GM23338 (cell line): ENCODE results near the gene SLC43A3. TPM values are rescaled to one million over a fixed set of nuclear protein-coding genes. Genes with fewer than 3 reads are reported as not detected.

Source experiments
- ATAC-seq: fragments of 200-7000 bp; cut with Tn5 transposase; 3 replicates; pipeline ENCODE4 v1.9.1; 2020
- DNase-seq: peaks from one replicate; pipeline ENCODE4 v3.0.0-alpha.2; 2015; ENCODE audit warnings: low spot score
- H2AFZ ChIP-seq: fragments of 200-600 bp; sonication (generic); 2 replicates; pipeline ENCODE4 v1.8.0; 2016; ENCODE audit warnings: antibody characterized with exemption, mild to moderate bottlenecking, moderate library complexity
- H3F3A ChIP-seq: fragments of 200-600 bp; sonication (generic); replicated peaks from 2 replicates; pipeline ENCODE4 v1.8.0; 2017; ENCODE audit warnings: antibody characterized with exemption, mixed run types, low read depth
- H3K27ac ChIP-seq: fragments of 200-600 bp; sonication (generic); 2 replicates; pipeline ENCODE4 v1.6.1; 2016; ENCODE audit warnings: low read depth
- H3K27me3 ChIP-seq: fragments of 200-600 bp; sonication (generic); 2 replicates; pipeline ENCODE4 v1.8.0; 2016; ENCODE audit warnings: mild to moderate bottlenecking, mixed run types, moderate library complexity; ENCODE audit not compliant: insufficient read depth
- H3K36me3 ChIP-seq: fragments of 200-600 bp; sonication (generic); 2 replicates; pipeline ENCODE4 v1.8.0; 2016; ENCODE audit warnings: mild to moderate bottlenecking; ENCODE audit not compliant: insufficient read depth
- H3K4me1 ChIP-seq: fragments of 200-600 bp; sonication (generic); 2 replicates; pipeline ENCODE4 v1.8.0; 2016; ENCODE audit warnings: mild to moderate bottlenecking, moderate library complexity; ENCODE audit not compliant: insufficient read depth
- H3K4me2 ChIP-seq: fragments of 200-600 bp; sonication (generic); 2 replicates; pipeline ENCODE4 v1.7.1; 2017; ENCODE audit warnings: mixed run types
- H3K4me3 ChIP-seq: fragments of 200-600 bp; sonication (generic); 2 replicates; pipeline ENCODE4 v1.6.1; 2016; ENCODE audit warnings: mixed run types
- H3K79me2 ChIP-seq: fragments of 200-600 bp; sonication (generic); replicated peaks from 2 replicates; pipeline ENCODE4 v1.8.0; 2017; ENCODE audit warnings: mild to moderate bottlenecking; ENCODE audit not compliant: insufficient read depth
- H3K9me2 ChIP-seq: fragments of 200-600 bp; sonication (generic); 2 replicates; pipeline ENCODE4 v1.8.0; 2017; ENCODE audit not compliant: insufficient read depth
- H4K20me1 ChIP-seq: fragments of 200-600 bp; sonication (generic); replicated peaks from 2 replicates; pipeline ENCODE4 v1.8.0; 2017; ENCODE audit warnings: mild to moderate bottlenecking; ENCODE audit not compliant: insufficient read depth
- H3K27ac Mint-ChIP-seq: 2 replicates; pipeline ENCODE4 v1.8.0; 2020; ENCODE audit warnings: inconsistent platforms, mild to moderate bottlenecking, moderate library complexity, mixed read lengths
- H3K27me3 Mint-ChIP-seq: 3 replicates; pipeline ENCODE4 v1.8.0; 2022; ENCODE audit warnings: low read depth, mild to moderate bottlenecking, moderate library complexity, mixed read lengths, inconsistent platforms; ENCODE audit not compliant: insufficient read depth, poor library complexity
- H3K36me3 Mint-ChIP-seq: 3 replicates; pipeline ENCODE4 v1.8.0; 2021; ENCODE audit warnings: low read depth, mild to moderate bottlenecking, inconsistent platforms, moderate library complexity, mixed read lengths
- H3K4me1 Mint-ChIP-seq: 3 replicates; pipeline ENCODE4 v1.8.0; 2020; ENCODE audit warnings: mild to moderate bottlenecking, inconsistent platforms, mixed read lengths
- H3K4me3 Mint-ChIP-seq: 3 replicates; pipeline ENCODE4 v1.8.0; 2021; ENCODE audit warnings: moderate library complexity, mild to moderate bottlenecking, inconsistent platforms, mixed read lengths
- H3K9me3 Mint-ChIP-seq: 3 replicates; pipeline ENCODE4 v1.8.0; 2020; ENCODE audit warnings: moderate library complexity, mild to moderate bottlenecking, inconsistent platforms, mixed read lengths
- CREB1 ChIP-seq: fragments of 250-450 bp; sonication (Bioruptor Pico); IDR thresholded peaks from 2 replicates; pipeline ENCODE4 v1.5.0; 2020; ENCODE audit warnings: low read depth, mild to moderate bottlenecking, moderate library complexity
- EZH2 ChIP-seq: fragments of 200-600 bp; sonication (generic); IDR thresholded peaks from one replicate; pipeline ENCODE4 v1.8.0; 2017; ENCODE audit warnings: antibody characterized with exemption, mild to moderate bottlenecking, low read depth; ENCODE audit not compliant: unreplicated experiment
- EZH2phosphoT487 ChIP-seq: fragments of 200-600 bp; sonication (generic); IDR thresholded peaks from one replicate; pipeline ENCODE4 v1.8.1; 2018; ENCODE audit warnings: antibody characterized with exemption; ENCODE audit not compliant: unreplicated experiment
- JUNB ChIP-seq: IDR thresholded peaks from one replicate; pipeline ENCODE4 v1.6.1; 2016; ENCODE audit warnings: antibody characterized with exemption; ENCODE audit not compliant: unreplicated experiment
- NANOG ChIP-seq: IDR thresholded peaks from 2 replicates; pipeline ENCODE4 v1.6.1; 2016; ENCODE audit warnings: antibody characterized with exemption, borderline replicate concordance
- POLR2AphosphoS5 ChIP-seq: IDR thresholded peaks from 2 replicates; pipeline ENCODE4 v1.6.1; 2016; ENCODE audit warnings: antibody characterized with exemption, low read depth
- REST ChIP-seq: IDR thresholded peaks from one replicate; pipeline ENCODE4 v1.6.1; 2018; ENCODE audit warnings: antibody characterized with exemption; ENCODE audit not compliant: unreplicated experiment
- STAT1 ChIP-seq: IDR thresholded peaks from one replicate; pipeline ENCODE4 v1.6.1; 2016; ENCODE audit warnings: antibody characterized with exemption; ENCODE audit not compliant: unreplicated experiment
- ZNF114 ChIP-seq: fragments of 250-450 bp; sonication (Bioruptor Pico); IDR thresholded peaks from 2 replicates; pipeline ENCODE4 v1.5.0; 2020; ENCODE audit warnings: mild to moderate bottlenecking, moderate library complexity
- ZNF331 ChIP-seq: fragments of 250-450 bp; sonication (Bioruptor Pico); IDR thresholded peaks from 2 replicates; pipeline ENCODE4 v1.5.0; 2020; ENCODE audit warnings: low read depth, mild to moderate bottlenecking, moderate library complexity
- polyA plus RNA-seq: library from polyadenylated mRNA; unstranded; fragments of >200 nt; fragmentation: Nextera tagmentation; extraction: Ambion mirVana; gene quantifications from 2 replicates; pipeline ENCODE4 v1.2.1, GENCODE V29; 2016
- total RNA-seq: library from RNA; depleted of rRNA; stranded (reverse); fragments of >200 nt; shearing (Covaris generic); gene quantifications from 2 replicates; pipeline ENCODE4 v1.2.3, GENCODE V29; 2014
- TF ChIP-seq, protein P1 (sequence below): fragments of 250-450 bp; sonication (Bioruptor Pico); IDR thresholded peaks from 2 replicates; pipeline ENCODE4 v1.5.0; 2020; ENCODE audit warnings: mild to moderate bottlenecking, moderate library complexity
- TF ChIP-seq, protein P2 (sequence below): IDR thresholded peaks from 2 replicates; pipeline ENCODE4 v1.6.1; 2016; ENCODE audit warnings: antibody characterized with exemption

Gene SLC43A3
- total and polyA plus RNA-seq, 2 experiments from 2014 or later = 14.3 to 24.8 TPM

DNA sequence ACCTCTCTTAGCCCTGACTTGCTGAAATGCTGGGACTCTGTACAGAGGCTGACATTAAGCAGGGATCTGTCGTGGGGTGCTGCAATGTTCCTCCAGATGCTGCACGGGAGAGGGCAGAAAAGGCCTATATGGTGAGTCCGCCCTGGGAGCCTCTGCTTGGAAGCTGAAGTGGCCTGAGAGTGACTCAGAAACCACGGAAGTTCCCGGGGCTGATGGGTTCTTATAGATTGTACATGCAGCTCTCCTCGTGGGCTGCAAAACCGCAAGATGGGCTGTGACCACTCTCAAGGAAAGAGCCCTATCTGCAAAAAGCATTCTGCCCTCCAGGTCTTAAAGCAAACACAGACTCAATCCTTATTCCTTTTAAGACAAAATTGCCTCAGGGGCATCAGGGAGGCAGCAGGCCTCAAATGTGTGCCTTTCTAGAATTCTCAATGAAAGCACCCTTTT, 5.8 kb upstream of the SLC43A3 start:
- Histone ChIP-seq H4K20me1 (no peaks in the 10 kb centered on the region), H3K4me1 (peaks cover 1% of the 10 kb centered on the region; the same call in 1 of the 2 replicates), H3K27me3 (peaks cover 5% of the 10 kb centered on the region; the same call in 1 of the 2 replicates), H3F3A (no peaks in the 10 kb centered on the region), H3K36me3 (no peaks in the 10 kb centered on the region), H3K4me2 (no peak overlapping the region), H3K27ac (no peak overlapping the region), H3K9me2 (no peaks in the 10 kb centered on the region), H3K79me2 (no peaks in the 10 kb centered on the region), H2AFZ (no peak overlapping the region), H3K4me3 (no peak overlapping the region)
- Mint-ChIP-seq H3K36me3 (no peaks in the 10 kb centered on the region), H3K27ac (no peak overlapping the region), H3K27me3 (peaks cover 12% of the 10 kb centered on the region), H3K9me3 (no peaks in the 10 kb centered on the region), H3K4me3 (no peak overlapping the region), H3K4me1 (peaks cover 1% of the 10 kb centered on the region; the same call in 1 of the 3 replicates)
- ATAC-seq (no peak), DNase-seq (no peak)
- TF ChIP-seq STAT1 (no peak), EZH2 (no peak)

DNA sequence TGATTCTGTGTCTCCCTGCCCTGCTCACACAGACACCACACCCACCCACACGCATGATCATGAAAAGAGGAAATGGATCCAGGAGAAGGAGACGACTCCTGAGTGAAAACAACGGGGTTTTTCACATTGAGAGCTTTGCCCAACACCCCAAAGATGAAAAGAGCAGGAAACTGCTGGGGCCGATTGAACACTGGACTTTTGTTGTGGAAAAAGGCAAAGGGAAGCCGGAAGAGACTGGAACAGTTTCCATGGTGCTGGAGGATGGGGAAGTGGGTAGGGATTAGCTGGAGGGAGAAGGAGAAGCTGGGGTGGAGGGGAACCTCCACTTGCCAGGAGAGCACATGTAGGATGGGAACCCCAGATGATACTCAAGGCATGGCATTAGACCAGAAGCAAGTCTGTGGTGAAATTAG, 5.2 kb upstream of the SLC43A3 start:
- Histone ChIP-seq H3F3A (no peaks in the 10 kb centered on the region), H3K4me1 (peaks cover 7% of the 10 kb centered on the region), H3K9me2 (no peaks in the 10 kb centered on the region), H3K27ac (no peak overlapping the region), H3K79me2 (no peaks in the 10 kb centered on the region), H3K4me3 (no peak overlapping the region), H2AFZ (no peak overlapping the region), H3K27me3 (peaks cover 7% of the 10 kb centered on the region; the same call in 1 of the 2 replicates), H3K36me3 (no peaks in the 10 kb centered on the region), H4K20me1 (no peaks in the 10 kb centered on the region), H3K4me2 (no peak overlapping the region)
- ATAC-seq = no peak
- DNase-seq = no peak
- peaks cover 16% of the 10 kb centered on the region for H3K27me3 Mint-ChIP-seq
- no peak overlapping the region for H3K4me3 Mint-ChIP-seq
- peaks cover 7% of the 10 kb centered on the region for H3K4me1 Mint-ChIP-seq
- H3K9me3 Mint-ChIP-seq = no peaks in the 10 kb centered on the region
- TF ChIP-seq ZNF114 (CRISPR knock-in tag) (no peak), EZH2 (no peak), JUNB (no peak), CREB1 (CRISPR knock-in tag) (no peak), REST (no peak), EZH2phosphoT487 (no peak), POLR2AphosphoS5 (no peak), ZNF331 (CRISPR knock-in tag) (no peak), NANOG (no peak), STAT1 (no peak)
- TF ChIP-seq, protein P1, sequence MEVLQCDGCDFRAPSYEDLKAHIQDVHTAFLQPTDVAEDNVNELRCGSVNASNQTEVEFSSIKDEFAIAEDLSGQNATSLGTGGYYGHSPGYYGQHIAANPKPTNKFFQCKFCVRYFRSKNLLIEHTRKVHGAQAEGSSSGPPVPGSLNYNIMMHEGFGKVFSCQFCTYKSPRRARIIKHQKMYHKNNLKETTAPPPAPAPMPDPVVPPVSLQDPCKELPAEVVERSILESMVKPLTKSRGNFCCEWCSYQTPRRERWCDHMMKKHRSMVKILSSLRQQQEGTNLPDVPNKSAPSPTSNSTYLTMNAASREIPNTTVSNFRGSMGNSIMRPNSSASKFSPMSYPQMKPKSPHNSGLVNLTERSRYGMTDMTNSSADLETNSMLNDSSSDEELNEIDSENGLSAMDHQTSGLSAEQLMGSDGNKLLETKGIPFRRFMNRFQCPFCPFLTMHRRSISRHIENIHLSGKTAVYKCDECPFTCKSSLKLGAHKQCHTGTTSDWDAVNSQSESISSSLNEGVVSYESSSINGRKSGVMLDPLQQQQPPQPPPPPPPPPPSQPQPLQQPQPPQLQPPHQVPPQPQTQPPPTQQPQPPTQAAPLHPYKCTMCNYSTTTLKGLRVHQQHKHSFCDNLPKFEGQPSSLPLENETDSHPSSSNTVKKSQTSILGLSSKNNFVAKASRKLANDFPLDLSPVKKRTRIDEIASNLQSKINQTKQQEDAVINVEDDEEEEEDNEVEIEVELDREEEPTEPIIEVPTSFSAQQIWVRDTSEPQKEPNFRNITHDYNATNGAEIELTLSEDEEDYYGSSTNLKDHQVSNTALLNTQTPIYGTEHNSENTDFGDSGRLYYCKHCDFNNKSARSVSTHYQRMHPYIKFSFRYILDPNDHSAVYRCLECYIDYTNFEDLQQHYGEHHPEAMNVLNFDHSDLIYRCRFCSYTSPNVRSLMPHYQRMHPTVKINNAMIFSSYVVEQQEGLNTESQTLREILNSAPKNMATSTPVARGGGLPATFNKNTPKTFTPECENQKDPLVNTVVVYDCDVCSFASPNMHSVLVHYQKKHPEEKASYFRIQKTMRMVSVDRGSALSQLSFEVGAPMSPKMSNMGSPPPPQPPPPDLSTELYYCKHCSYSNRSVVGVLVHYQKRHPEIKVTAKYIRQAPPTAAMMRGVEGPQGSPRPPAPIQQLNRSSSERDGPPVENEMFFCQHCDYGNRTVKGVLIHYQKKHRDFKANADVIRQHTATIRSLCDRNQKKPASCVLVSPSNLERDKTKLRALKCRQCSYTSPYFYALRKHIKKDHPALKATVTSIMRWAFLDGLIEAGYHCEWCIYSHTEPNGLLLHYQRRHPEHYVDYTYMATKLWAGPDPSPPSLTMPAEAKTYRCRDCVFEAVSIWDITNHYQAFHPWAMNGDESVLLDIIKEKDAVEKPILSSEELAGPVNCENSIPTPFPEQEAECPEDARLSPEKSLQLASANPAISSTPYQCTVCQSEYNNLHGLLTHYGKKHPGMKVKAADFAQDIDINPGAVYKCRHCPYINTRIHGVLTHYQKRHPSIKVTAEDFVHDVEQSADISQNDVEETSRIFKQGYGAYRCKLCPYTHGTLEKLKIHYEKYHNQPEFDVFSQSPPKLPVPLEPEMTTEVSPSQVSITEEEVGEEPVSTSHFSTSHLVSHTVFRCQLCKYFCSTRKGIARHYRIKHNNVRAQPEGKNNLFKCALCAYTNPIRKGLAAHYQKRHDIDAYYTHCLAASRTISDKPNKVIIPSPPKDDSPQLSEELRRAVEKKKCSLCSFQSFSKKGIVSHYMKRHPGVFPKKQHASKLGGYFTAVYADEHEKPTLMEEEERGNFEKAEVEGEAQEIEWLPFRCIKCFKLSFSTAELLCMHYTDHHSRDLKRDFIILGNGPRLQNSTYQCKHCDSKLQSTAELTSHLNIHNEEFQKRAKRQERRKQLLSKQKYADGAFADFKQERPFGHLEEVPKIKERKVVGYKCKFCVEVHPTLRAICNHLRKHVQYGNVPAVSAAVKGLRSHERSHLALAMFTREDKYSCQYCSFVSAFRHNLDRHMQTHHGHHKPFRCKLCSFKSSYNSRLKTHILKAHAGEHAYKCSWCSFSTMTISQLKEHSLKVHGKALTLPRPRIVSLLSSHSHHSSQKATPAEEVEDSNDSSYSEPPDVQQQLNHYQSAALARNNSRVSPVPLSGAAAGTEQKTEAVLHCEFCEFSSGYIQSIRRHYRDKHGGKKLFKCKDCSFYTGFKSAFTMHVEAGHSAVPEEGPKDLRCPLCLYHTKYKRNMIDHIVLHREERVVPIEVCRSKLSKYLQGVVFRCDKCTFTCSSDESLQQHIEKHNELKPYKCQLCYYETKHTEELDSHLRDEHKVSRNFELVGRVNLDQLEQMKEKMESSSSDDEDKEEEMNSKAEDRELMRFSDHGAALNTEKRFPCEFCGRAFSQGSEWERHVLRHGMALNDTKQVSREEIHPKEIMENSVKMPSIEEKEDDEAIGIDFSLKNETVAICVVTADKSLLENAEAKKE (CRISPR knock-in tag) = no peak
- TF ChIP-seq, protein P2, sequence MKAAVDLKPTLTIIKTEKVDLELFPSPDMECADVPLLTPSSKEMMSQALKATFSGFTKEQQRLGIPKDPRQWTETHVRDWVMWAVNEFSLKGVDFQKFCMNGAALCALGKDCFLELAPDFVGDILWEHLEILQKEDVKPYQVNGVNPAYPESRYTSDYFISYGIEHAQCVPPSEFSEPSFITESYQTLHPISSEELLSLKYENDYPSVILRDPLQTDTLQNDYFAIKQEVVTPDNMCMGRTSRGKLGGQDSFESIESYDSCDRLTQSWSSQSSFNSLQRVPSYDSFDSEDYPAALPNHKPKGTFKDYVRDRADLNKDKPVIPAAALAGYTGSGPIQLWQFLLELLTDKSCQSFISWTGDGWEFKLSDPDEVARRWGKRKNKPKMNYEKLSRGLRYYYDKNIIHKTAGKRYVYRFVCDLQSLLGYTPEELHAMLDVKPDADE = no peak
- no peaks in the 10 kb centered on the region for H3K36me3 Mint-ChIP-seq
- H3K27ac Mint-ChIP-seq = no peak overlapping the region
